LoVo (cell line): ENCODE measurements around the gene TEKT2.

Experiments used
- DNase-seq: peaks from one replicate; pipeline ENCODE4 v3.0.0-alpha.2; 2016; ENCODE audit warnings: low spot score

TEKT2 gene, protein sequence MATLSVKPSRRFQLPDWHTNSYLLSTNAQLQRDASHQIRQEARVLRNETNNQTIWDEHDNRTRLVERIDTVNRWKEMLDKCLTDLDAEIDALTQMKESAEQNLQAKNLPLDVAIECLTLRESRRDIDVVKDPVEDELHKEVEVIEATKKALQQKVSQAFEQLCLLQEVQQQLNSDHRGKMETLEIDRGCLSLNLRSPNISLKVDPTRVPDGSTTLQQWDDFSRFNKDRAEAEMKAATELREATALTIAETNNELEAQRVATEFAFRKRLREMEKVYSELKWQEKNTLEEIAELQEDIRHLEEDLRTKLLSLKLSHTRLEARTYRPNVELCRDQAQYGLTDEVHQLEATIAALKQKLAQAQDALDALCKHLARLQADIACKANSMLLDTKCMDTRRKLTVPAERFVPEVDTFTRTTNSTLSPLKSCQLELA

GRCh38 chr1:36083635-36084496 lies at the start of gene TEKT2:
TSS of gene TEKT2 (plus strand) at chr1:36084094. CDS start at chr1:36084922, 828 bp downstream.
- DNase-seq: no peak

DNA sequence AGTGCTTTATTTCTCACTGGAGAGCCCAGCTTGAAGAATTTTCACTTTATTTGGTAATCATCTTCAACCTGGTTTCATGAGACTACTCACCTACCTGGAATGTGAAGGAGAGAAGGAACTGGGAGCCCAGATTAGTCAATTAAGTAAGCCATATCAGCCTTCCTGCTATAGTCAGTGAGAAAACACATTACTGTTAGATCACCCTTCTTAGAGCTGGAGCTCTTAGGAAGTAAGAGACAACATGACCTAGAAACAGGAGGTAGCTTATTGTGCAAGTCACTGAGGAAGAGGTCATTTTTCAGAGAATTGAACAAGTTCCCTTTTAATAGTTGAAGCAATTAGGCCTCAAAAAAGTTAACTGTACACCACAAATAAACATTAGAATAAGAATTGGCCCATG lies 49.2 kb upstream of the TEKT2 start:
- no peak for DNase-seq

DNA sequence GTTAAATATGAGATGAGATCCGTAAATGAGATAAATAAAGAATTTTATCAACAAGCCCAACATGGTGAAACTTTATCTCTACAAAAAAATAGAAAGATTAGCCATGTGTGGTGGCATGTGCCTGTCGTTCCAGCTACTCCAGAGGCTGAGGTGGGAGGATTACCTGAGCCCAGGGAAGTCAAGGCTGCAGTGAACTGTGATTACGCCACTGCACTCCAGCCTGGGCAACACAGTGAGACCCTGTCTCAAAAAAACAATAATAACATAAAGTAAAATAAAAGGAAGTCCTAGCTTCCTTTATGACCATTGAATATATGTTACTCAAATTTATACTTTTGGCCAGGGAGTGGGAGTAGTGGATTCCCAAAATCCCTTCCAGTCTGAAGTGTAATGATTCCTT lies 48.7 kb upstream of the TEKT2 start:
- DNase-seq: no peak

DNA sequence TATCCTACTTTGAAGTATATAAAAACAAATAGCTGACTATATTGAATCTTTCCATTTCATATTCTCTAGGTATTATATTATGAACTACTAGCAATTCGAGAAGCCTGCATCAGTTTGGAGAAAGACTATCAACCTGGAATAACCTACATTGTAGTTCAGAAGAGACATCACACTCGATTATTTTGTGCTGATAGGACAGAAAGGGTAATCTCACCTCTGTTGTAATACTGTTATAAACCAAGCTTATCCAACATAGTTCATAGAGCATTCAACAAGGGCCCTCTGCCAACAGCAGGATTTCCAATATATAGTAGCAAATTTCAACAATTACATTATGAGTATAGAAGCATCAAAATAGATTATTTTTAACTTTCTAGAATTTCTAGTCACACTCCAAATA lies 43.7 kb upstream of the TEKT2 start:
- no peak for DNase-seq

- no peak for DNase-seq
Measured at GRCh38 chr1:36051821-36052220, 32.1 kb upstream of the TEKT2 start.

GRCh38 chr1:36053978-36054377 lies 29.9 kb upstream of the TEKT2 start:
- no peak for DNase-seq

DNA sequence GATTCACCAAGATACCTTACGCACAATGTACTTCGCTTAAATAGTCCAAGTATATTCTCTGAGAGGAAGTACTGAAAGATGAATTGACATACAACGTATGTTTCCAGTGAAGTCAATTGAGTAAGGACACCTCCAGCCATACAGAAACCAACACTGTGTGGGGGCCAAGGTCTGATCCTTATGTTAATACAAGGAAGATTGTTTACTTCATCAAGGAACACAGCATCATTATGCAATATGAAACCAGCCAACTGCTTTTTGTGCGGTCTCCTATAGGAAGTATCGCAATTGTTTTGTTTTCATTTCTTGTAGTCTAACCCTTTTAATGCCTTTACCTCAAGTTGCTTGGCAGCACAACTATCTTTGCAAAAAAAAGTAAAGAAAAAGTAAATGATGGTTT lies 28.2 kb upstream of the TEKT2 start:
- no peak for DNase-seq

- no peak for DNase-seq
Measured at GRCh38 chr1:36062315-36062714, 21.6 kb upstream of the TEKT2 start.

DNA sequence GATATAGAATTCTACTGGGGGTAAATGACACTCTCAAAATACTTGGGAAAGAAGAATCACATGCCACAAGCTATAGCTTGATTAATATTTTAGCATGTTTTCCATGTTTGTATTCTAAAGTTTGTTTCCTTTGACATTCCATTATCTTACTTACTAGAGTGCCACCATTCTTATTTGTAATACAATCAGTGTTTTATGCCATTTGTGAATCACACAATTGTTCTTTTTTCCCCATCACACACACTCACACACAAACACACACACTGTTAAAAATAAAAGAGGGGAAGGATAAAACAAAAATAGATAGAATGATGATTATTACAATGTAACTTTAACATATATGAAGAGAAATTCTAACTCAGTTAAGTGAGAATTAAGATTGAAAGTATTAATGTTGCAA lies 16.0 kb upstream of the TEKT2 start:
- DNase-seq: no peak

GRCh38 chr1:36068866-36069265 lies 15.0 kb upstream of the TEKT2 start:
- peak; percentile 6 for DNase-seq

- no peak for DNase-seq
Measured at GRCh38 chr1:36070349-36070748, 13.5 kb upstream of the TEKT2 start.

- no peak for DNase-seq
Measured at GRCh38 chr1:36076979-36077573, 6.8 kb upstream of the TEKT2 start.

DNA sequence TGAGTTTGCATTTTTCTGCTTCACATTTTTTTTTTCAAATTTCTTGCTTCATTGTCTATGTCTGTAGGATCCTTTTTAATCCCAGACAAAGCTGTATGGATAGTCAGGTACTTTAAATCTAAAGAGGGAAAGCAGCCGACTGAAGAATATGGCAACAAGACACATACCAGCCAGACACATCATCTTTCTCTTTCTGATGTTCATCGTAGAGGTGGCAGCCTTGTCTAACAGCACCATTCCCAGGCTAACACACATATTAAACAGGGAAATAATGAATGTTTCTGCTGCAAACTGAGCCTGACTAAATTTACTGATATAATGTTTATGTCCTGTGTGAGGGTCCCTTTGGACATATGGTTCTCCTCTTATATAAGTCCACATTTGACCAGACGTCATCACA lies 3.7 kb upstream of the TEKT2 start:
- no peak for DNase-seq

DNA sequence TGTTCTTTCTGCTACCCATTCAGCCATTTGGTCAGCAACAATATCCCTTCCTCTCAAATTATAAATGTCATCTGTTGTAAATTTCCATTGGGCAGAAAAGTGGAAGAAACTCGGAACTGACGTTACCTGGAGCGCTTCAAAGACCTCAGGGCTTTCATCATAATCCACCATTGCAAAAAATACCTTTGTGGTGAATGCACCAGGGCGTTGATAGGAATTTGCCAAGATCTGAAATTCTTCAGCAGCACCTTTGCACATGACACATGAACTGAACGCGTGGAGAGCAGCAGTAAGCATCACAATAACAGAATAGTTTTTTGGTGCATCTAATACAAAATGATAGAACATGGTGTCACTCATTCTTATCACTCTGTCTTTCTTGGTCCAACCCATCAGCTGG lies 3.1 kb upstream of the TEKT2 start:
- DNase-seq: no peak

DNA sequence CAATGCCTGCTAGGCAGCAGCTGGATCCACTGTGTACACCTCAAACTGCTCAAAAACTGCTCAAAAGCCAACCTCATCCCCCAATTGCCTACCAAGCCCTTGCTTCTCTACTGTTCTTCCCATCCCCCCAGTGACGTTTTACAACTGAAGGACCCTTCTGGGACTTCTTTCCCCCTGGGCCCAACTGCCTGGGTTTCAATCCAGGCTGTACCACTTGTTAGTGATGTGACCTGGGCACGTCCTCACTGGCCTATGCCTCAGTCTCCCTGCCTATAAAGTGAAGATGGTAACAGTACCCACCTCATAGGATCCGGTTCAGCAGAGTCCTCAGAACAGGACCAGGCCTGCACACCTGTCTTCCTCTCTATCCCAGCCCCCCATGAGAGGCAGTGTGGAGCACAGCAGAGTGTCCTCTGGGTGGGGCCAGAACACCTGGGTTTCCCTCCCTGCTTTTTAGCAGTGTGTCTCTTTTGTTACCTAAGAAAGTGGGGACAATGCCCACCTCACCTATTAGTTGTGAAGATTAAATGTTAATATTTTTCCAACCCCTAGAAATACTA lies 1.9 kb upstream of the TEKT2 start:
- no peak for DNase-seq

DNA sequence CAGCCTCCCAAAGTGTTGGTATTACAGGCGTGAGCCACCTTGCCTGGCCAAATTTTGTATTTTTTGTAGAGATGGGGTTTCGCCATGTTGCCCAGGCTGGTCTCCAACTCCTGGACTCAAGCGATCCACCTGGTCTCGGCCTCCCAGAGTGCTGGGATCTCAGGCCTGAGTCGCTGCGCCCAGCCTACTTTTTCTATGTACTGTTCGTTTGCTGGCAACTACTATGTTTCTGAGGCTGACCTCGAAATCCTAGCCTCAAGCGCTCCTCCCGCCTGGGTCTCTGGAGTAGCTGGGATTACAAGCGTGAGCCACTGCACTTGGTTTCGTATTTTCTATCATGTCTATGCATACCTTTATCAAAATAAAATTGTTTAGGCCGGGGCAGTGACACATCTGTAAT lies 675 bp upstream of the TEKT2 start:
- DNase-seq: no peak

DNA sequence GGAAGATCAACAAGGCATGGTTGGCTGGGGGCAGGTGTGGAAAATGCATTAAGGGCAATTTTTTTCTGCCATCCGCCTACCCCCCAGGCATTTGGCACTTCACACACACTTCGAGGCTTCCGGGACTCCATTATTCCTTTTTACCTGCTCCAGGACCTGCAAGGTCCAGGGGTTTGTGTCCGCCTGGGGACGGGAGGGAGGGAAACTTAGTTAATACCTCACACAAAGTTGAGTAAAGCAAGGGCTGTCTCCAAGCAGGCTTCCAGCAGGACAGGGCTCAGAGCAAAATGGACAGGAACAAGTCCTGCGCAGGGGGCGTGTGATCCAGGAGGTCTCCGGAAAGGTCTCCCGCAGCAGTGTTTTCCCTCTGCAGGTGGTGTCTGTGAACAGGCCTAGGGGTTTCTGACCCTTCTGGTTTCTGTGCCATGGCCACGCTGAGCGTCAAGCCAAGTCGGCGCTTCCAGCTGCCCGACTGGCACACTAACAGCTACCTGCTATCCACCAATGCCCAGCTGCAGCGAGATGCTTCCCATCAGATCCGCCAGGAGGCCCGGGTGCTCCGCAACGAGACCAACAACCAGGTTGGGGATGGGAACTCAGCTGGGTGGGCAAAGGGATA lies 712 bp downstream of the TEKT2 start:
- DNase-seq: no peak

GRCh38 chr1:36085126-36085525 lies 1.2 kb downstream of the TEKT2 start:
- DNase-seq: no peak

DNA sequence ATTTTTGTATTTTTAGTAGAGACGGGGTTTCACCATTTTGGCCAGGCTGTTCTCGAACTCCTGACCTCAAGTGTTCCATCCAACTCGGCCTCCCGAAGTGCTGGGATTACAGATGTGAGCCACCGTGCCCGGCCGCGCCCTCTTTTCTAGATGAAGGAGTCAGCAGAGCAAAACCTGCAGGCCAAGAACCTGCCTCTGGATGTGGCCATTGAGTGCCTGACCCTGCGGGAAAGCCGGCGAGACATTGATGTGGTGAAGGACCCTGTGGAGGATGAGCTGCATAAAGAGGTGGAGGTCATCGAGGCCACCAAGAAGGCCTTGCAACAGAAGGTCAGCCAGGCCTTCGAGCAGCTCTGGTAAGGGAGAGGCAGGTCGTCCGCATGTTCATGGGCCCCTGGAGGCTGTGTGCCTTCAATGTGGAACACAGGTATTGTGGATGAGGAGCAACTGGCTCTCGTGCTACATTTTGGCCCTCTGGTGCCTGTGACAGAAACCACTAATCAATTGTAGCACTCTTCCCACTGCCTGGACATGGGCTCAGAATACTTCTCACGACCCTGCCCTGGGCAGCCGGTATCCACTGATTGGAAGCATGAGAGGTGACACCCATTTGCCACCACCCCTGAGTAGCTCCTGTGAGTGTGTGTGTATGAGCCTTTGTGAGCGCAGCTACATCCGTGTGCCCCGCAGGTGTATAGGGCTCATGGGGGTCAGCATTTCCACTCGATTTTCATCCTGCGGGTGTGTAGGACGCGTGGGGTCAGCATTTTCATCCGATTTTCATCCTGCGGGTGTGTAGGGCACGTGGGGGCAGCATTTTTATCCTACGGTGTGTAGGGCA lies 2.0 kb downstream of the TEKT2 start:
- DNase-seq: no peak

GRCh38 chr1:36086529-36087232 lies 2.8 kb downstream of the TEKT2 start:
- DNase-seq: no peak
